ENCODE measurements around the gene ARL14.

- TF ChIP-seq CTCF (IDR thresholded peaks at IDR 0.05; ENCODE audit: insufficient read depth, low read length, poor library complexity, severe bottlenecking) (no peak), EZH2phosphoT487 (conservative IDR thresholded peaks at IDR 0.05; ENCODE audit: low read length) (no peak)
Observed at GRCh38 chr3:160633361-160634083, 43.4 kb upstream of the ARL14 start.

Data from SU-DHL-6 (cell line).